GM19328 (cell line): ENCODE results near the gene MAPK13.
A peak's percentile ranks its signal among the peaks of the same experiment; 100 is the strongest.
"Not testable (repeated sequence)": the region's sequence is repeated elsewhere in the genome, so short reads cannot be mapped to it uniquely, and the experiment has no call there.

Experiments
- ATAC-seq: cut with Tn5 transposase; IDR thresholded peaks from one replicate; pipeline ENCODE4 v1.9.1; 2021; ENCODE audit warnings: mild to moderate bottlenecking, moderate library complexity; ENCODE audit not compliant: unreplicated experiment

MAPK13 gene

DNA sequence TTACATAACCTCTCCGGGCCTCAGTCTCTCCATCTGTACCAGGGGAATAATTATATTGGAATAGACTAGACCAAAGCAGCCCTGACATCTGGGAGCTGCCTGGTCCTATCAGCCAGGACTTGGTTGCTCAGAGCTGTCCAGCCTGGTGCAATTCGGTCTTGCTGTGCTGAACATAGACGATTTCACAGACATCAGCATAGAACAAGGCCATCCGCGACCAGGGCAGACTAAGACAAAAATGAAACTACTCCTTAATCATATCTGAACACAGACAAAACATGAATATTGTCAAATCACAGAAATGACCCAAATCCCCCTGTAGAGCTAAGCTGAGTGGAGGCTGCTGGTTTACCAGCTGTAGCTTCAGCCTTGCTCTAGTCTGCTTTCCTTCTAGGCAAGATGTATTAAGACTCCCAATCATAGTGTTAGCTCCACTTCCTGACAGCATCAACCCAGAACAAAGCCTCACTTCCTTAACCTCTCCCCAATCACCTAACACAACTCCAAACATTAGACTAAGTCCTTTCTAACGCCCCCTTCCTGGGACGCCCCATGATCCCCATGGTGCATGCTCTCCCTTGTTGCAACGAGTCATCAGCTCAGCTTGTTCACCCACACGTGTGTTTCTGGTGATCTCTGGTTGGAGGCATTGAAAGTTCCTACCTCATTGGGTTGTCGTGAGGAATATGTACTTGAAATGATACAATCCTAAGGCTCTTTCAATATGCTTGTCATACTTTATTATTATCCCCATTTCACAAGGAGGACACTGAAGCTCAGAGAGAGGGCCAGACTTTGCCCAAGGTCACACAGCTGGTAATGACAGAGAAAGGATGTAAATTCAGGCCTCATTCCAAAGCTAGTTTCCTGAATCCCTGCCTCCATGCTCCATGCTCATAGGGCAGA lies 3.5 kb upstream of the MAPK13 start:
- ATAC-seq, result no peak

DNA sequence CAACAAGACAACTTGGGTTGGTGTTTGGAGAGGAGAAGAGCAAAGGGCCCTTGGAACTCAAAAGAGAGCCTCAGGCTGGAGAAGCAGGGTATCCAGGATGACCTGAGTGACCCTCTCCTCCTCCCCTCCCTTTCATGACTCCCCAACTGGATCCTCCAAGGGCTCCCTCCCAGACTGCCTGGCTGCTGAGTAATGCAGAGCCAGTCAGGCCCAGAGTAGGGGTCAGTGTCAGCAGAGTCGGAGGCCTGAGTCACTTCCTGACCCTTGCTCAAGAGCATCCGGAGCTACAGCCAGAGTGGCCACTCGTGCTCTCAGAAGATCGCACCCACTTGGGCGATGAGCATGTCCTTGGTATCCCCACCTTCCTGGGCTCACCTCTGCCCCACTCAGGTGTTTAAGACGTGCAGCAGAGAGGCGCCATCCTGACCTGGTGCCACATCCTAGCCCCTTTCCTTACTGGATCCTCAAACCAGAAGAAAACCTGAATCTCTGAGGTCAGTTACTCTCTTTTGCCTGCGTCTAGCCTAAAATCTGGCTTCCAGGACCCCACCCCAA lies 2.8 kb upstream of the MAPK13 start:
- no peak for ATAC-seq

DNA sequence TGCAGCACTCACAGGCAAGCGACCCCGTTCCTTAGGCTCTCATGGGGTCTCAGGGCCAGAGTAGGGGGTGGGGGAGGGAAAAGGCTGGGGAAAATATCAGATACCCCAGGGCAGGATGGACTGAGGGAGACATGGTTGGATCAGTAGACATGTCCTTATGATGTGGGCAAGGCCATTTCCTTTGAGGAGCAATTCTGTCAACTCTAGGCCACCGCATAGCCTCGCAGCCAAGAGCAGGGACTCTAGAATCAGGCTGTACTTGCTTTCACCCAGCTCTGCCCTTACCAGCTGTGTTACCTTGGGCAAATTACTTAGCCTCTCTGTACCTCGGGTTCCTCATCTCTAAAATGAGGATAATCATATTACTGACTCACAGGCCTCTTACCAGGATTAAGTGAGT lies 2.2 kb upstream of the MAPK13 start:
- ATAC-seq, result no peak

DNA sequence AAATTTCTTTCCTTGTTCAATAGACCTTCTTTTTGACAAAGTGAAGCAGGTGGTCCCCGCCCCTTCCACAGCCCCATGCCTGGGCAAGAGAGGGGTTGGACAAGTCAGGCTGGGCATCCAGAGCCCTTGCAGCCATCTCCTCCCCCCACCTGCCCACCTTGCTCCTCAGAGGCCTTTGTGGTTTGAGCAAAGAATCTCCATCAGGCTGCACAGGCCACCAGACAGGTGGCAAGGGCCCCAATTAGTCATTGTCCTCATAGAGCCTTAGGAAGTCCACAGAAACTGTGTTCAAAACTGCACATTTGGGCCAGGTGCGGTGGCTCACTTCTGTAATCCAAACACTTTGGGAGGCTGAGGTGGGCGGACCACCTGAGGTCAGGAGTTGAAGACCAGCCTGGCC lies 1.5 kb upstream of the MAPK13 start:
- ATAC-seq, result no peak

DNA sequence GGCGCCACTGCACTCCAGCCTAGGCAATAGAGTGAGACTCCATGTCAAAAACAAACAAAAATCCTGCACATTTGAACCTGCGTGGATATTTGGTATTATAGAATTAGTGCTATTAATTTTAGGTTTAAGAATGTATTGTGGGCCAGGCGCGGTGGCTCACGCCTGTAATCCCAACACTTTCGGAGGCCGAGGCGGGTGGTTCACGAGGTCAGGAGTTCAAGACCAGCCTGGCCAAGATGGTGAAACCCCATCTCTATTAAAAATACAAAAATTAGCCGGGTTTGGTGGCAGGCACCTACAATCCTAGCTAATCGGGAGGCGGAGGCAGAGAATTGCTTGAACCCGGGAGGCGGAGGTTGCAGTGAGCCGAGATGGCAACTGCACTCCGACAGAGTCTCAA lies 979 bp upstream of the MAPK13 start:
- ATAC-seq, result not testable (repeated sequence)

DNA sequence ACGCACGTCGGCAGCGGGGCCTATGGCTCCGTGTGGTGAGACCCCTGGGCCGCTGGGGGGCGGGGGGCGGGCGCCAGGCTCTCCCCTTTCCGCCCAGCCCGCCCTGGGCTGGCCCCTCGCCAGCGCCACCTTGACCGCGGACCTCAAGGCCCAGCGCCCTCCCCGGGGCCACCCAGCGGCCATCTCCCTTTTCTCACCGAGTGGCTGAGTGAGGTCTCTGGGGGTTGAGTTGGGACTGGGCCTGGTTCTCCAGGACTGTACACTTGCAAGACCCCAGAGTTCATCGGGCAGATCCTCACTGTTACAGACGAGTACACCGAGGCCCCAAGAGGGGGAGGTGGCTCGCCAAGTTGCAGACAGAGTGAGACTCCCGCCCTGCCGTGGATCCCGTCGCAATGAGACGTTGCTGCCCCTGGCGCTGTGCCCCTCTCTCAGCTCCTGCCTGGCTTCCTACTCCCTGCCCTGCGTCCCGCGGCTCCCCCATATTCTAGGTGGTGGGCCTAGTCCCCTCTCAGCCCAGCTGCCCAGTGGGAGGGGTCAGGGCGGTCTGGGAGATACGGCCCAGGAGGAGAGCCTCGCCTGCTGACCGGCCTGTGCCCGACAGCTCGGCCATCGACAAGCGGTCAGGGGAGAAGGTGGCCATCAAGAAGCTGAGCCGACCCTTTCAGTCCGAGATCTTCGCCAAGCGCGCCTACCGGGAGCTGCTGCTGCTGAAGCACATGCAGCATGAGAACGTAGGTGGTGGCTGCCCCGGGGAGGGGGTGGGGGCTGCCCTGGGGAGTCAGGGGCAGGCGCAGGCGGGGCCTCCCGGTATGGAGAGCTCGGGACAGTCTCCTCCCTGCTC lies 576 bp downstream of the MAPK13 start:
- ATAC-seq, result no peak

DNA sequence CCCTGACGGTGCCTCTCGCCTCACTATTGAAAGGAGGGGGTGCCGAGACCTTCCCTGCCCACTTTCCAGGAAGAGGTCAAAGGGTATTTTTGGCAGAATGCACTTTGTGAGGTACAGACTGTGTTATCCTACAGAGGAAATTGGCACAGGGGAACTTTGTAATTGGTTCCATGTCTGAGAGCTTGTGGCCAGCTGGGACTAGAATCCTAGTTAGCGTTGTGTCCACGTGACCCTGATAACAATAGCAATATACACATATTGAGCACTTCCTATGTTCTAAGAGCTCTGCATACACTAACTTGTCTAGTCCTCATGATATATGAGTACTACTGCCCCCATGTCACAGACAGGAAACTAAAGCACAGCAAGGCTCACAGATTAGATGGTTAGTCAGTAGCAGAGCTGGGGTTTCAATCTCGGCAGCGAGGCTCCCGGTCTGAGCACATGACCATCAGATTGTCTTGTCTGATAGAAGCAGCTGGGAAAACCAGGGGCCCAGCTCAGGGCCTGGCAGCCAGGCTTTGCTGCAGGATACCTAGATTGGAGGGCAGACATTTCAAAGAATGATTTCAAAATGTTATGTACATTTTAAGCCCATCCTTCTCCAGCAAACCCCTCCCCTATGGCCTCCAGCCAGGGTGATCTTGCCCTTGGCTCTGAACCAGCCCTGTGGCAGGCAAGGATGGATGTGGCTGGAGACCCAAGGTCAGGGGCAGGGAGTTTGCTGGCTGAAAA lies 1.4 kb downstream of the MAPK13 start:
- ATAC-seq, result peak; percentile 81

DNA sequence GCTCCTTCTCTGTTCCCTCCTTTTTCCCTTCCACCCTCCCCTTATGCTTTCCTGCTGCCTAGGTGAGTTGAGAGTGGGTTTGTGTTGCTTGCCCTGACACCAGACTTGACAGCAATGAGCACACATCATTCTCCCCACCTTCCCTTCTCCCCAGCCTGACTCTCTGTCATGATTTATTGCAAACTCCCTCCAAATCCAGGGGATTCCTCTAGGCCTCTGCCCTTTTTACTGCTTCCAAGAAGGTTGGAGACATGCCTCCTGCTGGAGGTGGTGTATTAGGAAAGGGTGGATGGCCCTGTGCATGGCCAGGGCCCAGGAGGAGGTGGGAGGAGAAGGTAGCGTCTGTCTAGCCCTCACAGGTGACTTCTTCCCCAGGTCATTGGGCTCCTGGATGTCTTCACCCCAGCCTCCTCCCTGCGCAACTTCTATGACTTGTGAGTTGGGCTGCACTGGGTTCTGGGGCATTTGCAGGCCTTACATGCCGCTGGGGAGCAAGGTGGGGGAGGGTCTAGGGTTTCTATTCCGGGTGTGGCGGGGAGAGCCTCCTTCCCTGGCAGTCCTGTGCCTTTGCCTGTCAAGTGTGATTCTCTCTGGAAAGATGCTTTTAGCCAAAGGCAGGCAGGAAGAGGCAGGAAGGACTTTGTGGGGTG lies 2.1 kb downstream of the MAPK13 start:
- ATAC-seq, result no peak

DNA sequence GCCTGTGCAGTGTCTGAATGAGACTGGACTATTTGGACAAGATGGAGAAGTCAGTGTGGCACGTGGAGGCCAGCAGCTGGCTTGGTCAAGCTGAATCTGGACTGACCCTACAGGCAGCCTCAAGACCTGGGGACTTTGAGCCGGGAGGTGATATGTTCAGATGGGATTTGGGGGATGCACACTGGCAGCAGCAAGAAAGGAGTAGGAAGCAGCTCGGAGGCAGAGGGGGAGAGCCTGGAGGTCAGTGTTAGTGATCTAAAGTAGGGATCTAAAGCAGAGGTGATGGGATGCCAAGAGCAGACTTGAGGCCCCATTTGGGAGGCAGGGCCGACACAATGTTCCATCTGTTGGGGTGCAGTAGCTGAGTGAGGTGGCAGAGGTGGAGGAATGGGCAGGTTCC lies 2.8 kb downstream of the MAPK13 start:
- ATAC-seq, result no peak

DNA sequence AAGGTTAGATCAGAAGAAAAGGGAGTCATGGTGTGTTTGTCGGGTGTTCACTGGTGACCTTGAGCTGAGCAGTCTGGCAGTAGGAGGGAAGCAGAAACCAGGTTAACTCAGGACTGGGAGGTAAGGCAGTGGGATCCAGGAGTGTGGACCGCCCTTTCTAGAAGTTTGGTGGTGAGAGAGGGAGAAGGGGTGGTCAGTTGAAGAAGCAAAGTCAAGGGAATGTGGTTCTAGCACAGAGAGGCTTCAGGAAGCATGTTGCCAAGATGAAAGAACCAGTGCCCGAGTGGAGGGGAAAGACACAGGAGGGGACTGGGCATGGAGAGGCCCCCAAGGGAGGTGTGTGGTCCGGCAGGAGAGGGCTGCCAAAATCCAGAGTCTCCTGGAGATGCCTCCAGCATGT lies 3.6 kb downstream of the MAPK13 start:
- no peak for ATAC-seq

DNA sequence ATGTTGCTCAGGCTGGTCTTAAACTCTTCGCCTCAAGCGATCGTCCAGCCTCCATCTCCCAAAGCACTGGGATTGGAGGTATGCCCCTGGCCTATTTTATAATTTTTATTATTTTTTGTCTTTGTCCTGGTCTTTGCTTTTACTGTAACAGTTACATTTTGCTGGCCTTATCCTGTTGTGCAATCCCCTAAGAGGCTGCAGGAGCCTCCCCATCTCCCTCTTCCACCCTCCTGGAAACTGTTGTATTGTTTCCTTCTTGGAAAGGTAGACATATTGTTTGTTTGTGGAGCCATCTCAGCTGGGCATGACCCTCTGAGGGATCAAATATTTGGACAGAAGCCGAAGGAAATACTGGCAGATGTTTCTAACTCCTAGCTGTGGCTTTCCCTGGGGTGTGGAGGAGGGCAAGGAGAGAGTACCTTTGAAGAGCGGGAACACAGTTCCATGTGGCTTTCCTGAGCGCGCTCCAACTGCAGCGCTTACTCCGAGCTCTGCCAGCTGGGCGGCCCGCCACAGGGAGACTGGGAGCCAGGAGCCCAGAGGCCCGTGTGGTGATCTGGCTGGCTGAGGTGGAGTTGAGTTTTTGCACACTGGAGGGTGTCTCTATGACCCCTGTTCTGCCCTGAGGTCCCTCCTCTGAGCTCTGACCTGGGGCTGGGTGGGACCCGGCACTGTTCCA lies 4.9 kb downstream of the MAPK13 start:
- no peak for ATAC-seq

DNA sequence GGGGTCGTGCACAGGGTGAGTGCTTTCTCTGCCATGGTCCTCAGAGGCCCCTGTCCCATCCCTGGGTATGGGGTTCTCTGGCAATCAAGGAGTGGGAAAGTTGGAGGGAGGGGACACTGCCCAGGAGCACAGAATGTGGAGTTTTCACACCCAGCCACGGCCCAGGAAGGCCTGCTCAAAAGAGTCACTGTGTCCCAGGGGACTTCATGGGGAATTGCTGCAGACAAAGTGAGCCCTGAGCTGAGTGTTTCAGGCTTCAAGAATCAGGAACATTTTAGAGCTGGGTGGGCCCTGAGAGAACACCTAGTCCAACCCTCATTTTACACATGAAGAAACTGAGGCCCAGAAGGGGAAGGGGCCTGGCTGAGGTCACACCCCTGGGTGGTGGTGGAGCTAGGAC lies 5.7 kb downstream of the MAPK13 start:
- ATAC-seq, result no peak

DNA sequence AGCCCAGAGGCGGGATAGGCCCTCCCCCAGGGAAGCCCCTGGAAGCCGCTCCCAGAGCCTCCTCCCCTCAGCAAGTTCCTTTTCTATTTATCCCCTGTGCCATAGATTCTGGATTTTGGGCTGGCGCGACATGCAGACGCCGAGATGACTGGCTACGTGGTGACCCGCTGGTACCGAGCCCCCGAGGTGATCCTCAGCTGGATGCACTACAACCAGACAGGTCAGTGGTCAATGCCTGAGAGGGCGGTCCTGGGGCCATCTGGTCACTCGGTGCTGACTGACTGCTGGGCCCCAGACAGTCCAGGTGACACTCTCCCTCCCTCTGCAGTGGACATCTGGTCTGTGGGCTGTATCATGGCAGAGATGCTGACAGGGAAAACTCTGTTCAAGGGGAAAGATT lies 6.2 kb downstream of the MAPK13 start:
- ATAC-seq, result no peak

DNA sequence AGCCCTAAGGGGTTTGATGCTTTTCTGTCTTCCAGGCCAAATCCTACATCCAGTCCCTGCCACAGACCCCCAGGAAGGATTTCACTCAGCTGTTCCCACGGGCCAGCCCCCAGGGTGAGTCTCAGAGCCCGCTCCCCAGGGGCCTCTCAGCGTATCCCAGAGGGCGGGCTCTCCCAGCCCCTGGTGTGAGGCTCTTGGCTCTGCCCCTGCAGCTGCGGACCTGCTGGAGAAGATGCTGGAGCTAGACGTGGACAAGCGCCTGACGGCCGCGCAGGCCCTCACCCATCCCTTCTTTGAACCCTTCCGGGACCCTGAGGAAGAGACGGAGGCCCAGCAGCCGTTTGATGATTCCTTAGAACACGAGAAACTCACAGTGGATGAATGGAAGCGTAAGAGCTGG lies 8.4 kb downstream of the MAPK13 start:
- no peak for ATAC-seq

DNA sequence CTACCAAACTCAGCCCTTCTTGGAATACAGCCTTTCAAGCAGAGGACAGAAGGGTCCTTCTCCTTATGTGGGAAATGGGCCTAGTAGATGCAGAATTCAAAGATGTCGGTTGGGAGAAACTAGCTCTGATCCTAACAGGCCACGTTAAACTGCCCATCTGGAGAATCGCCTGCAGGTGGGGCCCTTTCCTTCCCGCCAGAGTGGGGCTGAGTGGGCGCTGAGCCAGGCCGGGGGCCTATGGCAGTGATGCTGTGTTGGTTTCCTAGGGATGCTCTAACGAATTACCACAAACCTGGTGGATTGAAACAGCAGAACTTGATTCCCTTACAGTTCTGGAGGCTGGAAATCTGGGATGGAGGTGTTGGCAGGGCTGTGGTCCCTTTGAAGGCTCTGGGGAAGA lies 9.1 kb downstream of the MAPK13 start:
- ATAC-seq, result no peak

DNA sequence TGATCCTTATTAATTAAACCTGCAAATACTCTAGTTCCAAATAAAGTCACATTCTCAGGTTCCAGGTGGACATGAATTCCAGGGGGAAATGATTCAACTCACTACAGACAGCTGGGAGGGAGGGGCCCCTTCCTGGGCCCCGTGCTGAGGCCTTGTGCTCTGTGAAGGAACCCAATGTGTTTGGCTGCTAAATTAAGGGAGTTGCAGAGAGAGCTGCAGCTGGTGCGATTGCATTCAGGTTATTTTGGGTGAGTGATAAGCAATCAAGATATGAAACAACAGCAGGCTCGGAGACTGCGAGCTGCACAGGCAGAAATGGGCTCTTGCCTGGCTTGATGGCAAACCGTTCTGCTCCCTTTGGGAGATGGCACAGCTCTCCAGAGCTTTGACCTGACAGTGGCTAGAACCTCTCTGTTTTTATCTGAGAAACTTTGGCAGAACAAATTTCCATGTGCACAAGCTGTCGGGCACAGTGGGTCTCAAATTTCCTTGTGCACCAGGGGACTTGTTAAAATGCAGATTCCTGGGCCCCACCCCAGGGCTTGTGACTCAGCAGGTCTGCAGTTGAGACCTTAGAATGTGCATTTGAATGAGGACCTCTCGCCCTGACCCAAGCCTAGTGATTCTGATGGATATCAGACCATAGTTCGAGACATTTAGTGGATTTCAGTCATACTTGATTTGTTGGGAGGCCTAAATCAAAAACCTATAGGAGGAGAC lies 9.8 kb downstream of the MAPK13 start:
- ATAC-seq, result no peak

DNA sequence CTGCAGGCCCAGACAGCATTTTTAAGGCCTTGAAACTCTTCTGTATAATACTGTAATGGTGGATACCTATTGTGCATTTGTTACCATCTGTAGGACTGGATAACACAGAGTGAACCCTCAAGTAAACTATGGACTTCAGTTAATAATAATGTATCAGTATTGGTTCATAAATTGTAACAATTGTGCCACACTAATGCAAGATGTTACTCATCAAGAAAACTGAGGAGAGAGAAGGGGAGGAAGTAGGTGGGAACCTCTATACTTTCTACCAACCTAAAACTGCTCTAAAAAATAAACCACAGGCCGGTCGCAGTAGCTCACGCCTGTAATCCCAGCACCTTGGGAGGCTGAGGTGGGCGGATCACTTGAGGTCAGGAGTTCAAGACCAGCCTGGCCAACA lies 10.8 kb downstream of the MAPK13 start:
- no peak for ATAC-seq

DNA sequence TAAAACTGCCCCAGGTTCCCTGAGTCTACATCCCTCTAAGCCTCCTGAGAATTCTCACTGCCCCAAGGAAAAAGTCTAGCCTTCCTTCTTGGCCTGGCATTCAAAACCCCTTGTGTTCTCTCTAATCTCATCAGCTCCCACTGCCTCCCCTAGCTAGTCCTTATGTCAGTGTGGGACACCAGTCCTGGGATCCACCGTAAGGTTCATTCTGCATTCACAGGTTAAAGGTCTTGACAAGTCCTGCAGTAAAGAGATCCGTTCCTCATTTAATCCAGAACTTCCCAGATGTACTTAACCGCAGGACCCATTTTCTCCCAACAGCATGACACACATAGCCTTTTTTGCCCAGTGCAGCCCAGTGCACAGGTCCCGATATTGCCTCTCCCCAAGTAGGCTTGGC lies 11.6 kb downstream of the MAPK13 start:
- no peak for ATAC-seq
